ENCODE results near the gene PRCD.

DNA sequence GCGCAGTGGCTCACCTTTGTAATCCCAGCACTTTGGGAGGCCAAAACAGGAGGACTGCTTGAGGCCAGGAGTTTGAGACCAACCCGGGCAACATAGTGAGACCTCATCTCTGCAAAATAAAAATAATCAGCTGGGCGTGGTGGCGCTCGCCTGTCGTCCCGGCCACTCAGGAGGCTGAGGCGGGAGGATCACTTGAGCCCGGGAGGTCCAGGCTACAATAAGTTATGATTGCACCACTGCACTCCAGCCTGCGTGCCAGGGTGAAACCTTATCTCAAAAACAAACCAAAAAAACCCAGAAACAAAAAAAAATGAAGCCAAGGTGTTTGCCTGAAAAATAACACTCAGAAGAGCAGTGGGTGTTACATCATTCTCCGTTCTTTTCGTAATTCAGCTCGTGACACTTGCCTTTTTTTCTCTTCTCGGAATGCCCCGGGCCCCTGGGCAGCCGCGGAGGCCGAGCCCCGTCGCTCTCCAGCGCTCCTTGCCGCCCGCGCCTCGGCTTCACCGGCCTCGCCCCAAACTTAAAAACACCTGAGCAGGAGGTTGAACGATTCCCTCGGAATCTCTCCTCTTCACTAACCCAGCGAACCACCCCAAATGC is 17.0 kb downstream of the PRCD start:
- TF ChIP-seq, protein P1, sequence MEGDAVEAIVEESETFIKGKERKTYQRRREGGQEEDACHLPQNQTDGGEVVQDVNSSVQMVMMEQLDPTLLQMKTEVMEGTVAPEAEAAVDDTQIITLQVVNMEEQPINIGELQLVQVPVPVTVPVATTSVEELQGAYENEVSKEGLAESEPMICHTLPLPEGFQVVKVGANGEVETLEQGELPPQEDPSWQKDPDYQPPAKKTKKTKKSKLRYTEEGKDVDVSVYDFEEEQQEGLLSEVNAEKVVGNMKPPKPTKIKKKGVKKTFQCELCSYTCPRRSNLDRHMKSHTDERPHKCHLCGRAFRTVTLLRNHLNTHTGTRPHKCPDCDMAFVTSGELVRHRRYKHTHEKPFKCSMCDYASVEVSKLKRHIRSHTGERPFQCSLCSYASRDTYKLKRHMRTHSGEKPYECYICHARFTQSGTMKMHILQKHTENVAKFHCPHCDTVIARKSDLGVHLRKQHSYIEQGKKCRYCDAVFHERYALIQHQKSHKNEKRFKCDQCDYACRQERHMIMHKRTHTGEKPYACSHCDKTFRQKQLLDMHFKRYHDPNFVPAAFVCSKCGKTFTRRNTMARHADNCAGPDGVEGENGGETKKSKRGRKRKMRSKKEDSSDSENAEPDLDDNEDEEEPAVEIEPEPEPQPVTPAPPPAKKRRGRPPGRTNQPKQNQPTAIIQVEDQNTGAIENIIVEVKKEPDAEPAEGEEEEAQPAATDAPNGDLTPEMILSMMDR (IDR thresholded peaks at IDR 0.05) = no peak
- TF ChIP-seq POLR2A (IDR thresholded peaks at IDR 0.05) (no peak), POLR2AphosphoS5 (IDR thresholded peaks at IDR 0.05) (no peak)

Data from stomach (tissue), 4 donors.